Breast epithelium (tissue), 3 donors: ENCODE measurements around the gene P2RY12.

Experiments used
- POLR2A ChIP-seq: fragments of 450-650 bp; IDR thresholded peaks from one replicate; pipeline ENCODE4 v1.6.1; 2016; ENCODE audit warnings: antibody characterized with exemption, mild to moderate bottlenecking, moderate library complexity
- POLR2AphosphoS5 ChIP-seq, 3 donors: sonication (generic); formaldehyde crosslinking; IDR thresholded peaks; one replicate each; pipeline ENCODE4 v1.6.1; 2017; ENCODE audit warnings: antibody characterized with exemption in 3 of 3
- TF ChIP-seq, protein P1 (sequence below), 3 donors: fragments of 450-650 bp; IDR thresholded peaks; one replicate each; pipeline ENCODE4 v1.5.1; 2016 to 2017; ENCODE audit warnings: antibody characterized with exemption in 3 of 3, mild to moderate bottlenecking in 3 of 3, moderate library complexity in 3 of 3

GRCh38 chr3:151318991-151319390 is 65.6 kb downstream of the P2RY12 start:
- TF ChIP-seq, protein P1, sequence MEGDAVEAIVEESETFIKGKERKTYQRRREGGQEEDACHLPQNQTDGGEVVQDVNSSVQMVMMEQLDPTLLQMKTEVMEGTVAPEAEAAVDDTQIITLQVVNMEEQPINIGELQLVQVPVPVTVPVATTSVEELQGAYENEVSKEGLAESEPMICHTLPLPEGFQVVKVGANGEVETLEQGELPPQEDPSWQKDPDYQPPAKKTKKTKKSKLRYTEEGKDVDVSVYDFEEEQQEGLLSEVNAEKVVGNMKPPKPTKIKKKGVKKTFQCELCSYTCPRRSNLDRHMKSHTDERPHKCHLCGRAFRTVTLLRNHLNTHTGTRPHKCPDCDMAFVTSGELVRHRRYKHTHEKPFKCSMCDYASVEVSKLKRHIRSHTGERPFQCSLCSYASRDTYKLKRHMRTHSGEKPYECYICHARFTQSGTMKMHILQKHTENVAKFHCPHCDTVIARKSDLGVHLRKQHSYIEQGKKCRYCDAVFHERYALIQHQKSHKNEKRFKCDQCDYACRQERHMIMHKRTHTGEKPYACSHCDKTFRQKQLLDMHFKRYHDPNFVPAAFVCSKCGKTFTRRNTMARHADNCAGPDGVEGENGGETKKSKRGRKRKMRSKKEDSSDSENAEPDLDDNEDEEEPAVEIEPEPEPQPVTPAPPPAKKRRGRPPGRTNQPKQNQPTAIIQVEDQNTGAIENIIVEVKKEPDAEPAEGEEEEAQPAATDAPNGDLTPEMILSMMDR (IDR thresholded peaks at IDR 0.05): no peak
- TF ChIP-seq POLR2AphosphoS5 (IDR thresholded peaks at IDR 0.05) (no peak), POLR2A (no peak)
